Measurements from ENCODE around the gene RAB36.

DNA sequence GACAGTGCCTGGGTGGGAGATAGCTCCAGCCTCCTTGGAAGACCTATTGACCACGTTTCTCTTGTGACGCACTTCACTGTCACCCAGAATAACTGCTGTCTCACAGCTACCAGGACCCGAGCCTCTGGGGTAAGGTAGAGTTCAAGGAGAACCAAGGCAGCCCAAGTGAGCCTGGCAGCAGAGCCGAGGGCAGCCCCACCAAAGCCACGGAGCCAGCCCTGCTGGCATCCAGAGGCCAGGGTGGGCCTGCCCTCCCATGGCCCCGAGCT, 36.3 kb upstream of the RAB36 start:
- TF ChIP-seq MAX (IDR thresholded peaks at IDR 0.05) = no peak
- TF ChIP-seq ZBTB7A (IDR thresholded peaks at IDR 0.05; ENCODE audit: low read depth) = no peak
- TF ChIP-seq TCF12 (IDR thresholded peaks at IDR 0.05; ENCODE audit: low read depth) = no peak
- TF ChIP-seq CREB1 (IDR thresholded peaks at IDR 0.05; ENCODE audit: low read depth) = no peak
- TF ChIP-seq EP300 (IDR thresholded peaks at IDR 0.05; ENCODE audit: borderline replicate concordance) = no peak
- no peak for TF ChIP-seq RAD21 (IDR thresholded peaks at IDR 0.05; ENCODE audit: low read depth)
